Thyroid gland (tissue), 4 donors: Measurements from ENCODE around the gene PRPF6. TPM values are rescaled to one million over a fixed set of nuclear protein-coding genes. Genes with fewer than 3 reads are reported as not detected.

ENCODE experiments used
- DNase-seq, 2 donors: peaks; one replicate each; pipeline ENCODE4 v3.0.0-alpha.2; 2019
- H3K27ac ChIP-seq, 3 donors: fragments of 200-600 bp; sonication (generic); 1 replicate in 2 of 3; 2 replicates in 1 of 3; pipeline ENCODE4 v1.5.1; 2016 to 2019; ENCODE audit warnings: mild to moderate bottlenecking in 1 of 3, moderate library complexity in 1 of 3
- H3K27me3 ChIP-seq: fragments of 200-600 bp; sonication (generic); one replicate; pipeline ENCODE4 v1.5.1; 2019
- H3K36me3 ChIP-seq, 2 donors: fragments of 200-600 bp; sonication (generic); one replicate each; pipeline ENCODE4 v1.5.1; 2016 to 2019
- H3K4me1 ChIP-seq, 2 donors: fragments of 200-600 bp; sonication (generic); one replicate each; pipeline ENCODE4 v1.5.1; 2017 to 2019
- H3K4me3 ChIP-seq, 3 donors: fragments of 200-600 bp; sonication (generic); replicated peaks in 1 of 3; 1 replicate in 2 of 3; 2 replicates in 1 of 3; pipeline ENCODE4 v1.5.1; 2016; ENCODE audit warnings: mild to moderate bottlenecking in 1 of 3
- H3K9me3 ChIP-seq: fragments of 200-600 bp; sonication (generic); one replicate; pipeline ENCODE4 v1.5.1; 2017
- CTCF ChIP-seq, 6 experiments: fragments of 200-600 bp in 3 of 6; fragments of 450-650 bp in 3 of 6; sonication (generic) in 3 of 6; IDR thresholded peaks; one replicate each; pipeline ENCODE4 v1.5.1; 2016 to 2019; ENCODE audit warnings: antibody characterized with exemption in 6 of 6, mild to moderate bottlenecking in 2 of 6, inconsistent platforms in 1 of 6, moderate library complexity in 1 of 6
- POLR2A ChIP-seq, 2 donors: fragments of 450-650 bp; IDR thresholded peaks; one replicate each; pipeline ENCODE4 v1.6.1; 2017; ENCODE audit warnings: antibody characterized with exemption in 2 of 2, mild to moderate bottlenecking in 2 of 2, moderate library complexity in 1 of 2
- WGBS, 2 donors: methylation state at CpG; one replicate each; pipeline ENCODE4 v1.1.5; 2017; 5-methylcytosine and 5-hydroxymethylcytosine counted together
- intact Hi-C: fragments of 100-400 bp; cut with DNase I; formaldehyde crosslinking; loops from one replicate; pipeline ENCODE4 v1.15.1; 2023
- total RNA-seq, 4 donors: library from RNA; depleted of rRNA; stranded (reverse); fragments of >200 nt; gene quantifications; one replicate each; pipeline ENCODE4 v1.2.3, GENCODE V29; 2016

Gene PRPF6
- total RNA-seq, 4 donors from 2014 or later: 62.8 to 76.2 (median 70.1) TPM

GRCh38 chr20:64052326-64052722 is 71.4 kb downstream of the PRPF6 start:
- Histone ChIP-seq H3K4me3 (no peak overlapping the region), H3K36me3 (peaks cover 4% of the 10 kb centered on the region in 2 donors), H3K27me3 (peaks cover 4% of the 10 kb centered on the region), H3K9me3 (no peaks in the 10 kb centered on the region), H3K4me1 (peaks cover 3 to 10% of the 10 kb centered on the region in 2 donors), H3K27ac (peak overlapping the region; percentile 35 to 70 (median 52))
- intact Hi-C loops: no loop called here
- 86 to 100% methylated on average over 2 to 4 of the region's 10 CpGs for WGBS, 2 donors
- no peak for TF ChIP-seq POLR2A (IDR thresholded peaks at IDR 0.05)
- TF ChIP-seq CTCF (IDR thresholded peaks at IDR 0.05): no peak
- DNase-seq: no peak

GRCh38 chr20:64052987-64053840 is 72.3 kb downstream of the PRPF6 start:
- peaks cover 4% of the 10 kb centered on the region for H3K27me3 ChIP-seq

GRCh38 chr20:64053841-64054661 is 73.1 kb downstream of the PRPF6 start:
- intact Hi-C loops: no loop called here

More at GRCh38 chr20:64052987-64053840, 72.3 kb downstream of the PRPF6 start:
- no peaks in the 10 kb centered on the region for H3K9me3 ChIP-seq
- WGBS, 2 donors: 78 to 80% methylated on average over 22 to 23 of the region's 33 CpGs
- intact Hi-C loops: no loop called here
- H3K4me1 ChIP-seq: peaks cover 3 to 10% of the 10 kb centered on the region in 2 donors
- peak overlapping the region in 2 of 3 donors; percentile 52 to 70 for H3K27ac ChIP-seq
- TF ChIP-seq POLR2A (IDR thresholded peaks at IDR 0.05) (no peak), CTCF (IDR thresholded peaks at IDR 0.05) (no peak)
- no peaks in the 10 kb centered on the region for H3K36me3 ChIP-seq
- no peak for DNase-seq
- H3K4me3 ChIP-seq: no peak overlapping the region

GRCh38 chr20:64055396-64055892 is 74.5 kb downstream of the PRPF6 start:
- Histone ChIP-seq H3K9me3 (no peaks in the 10 kb centered on the region), H3K27ac (peak overlapping the region; percentile 39 to 59 (median 43)), H3K4me3 (no peak overlapping the region), H3K36me3 (no peaks in the 10 kb centered on the region), H3K4me1 (no peaks in the 10 kb centered on the region), H3K27me3 (no peaks in the 10 kb centered on the region)
- 74 to 76% methylated on average over 5 to 9 of the region's 9 CpGs for WGBS, 2 donors
- DNase-seq: no peak
- intact Hi-C loops: no loop called here
- no peak for TF ChIP-seq POLR2A (IDR thresholded peaks at IDR 0.05)
- TF ChIP-seq CTCF (IDR thresholded peaks at IDR 0.05): no peak

More at GRCh38 chr20:64053841-64054661, 73.1 kb downstream of the PRPF6 start:
- Histone ChIP-seq H3K9me3 (no peaks in the 10 kb centered on the region), H3K4me1 (peaks cover 3 to 5% of the 10 kb centered on the region in 2 donors), H3K36me3 (no peaks in the 10 kb centered on the region), H3K27ac (peak overlapping the region; percentile 26 to 36 (median 33)), H3K27me3 (peaks cover 4% of the 10 kb centered on the region), H3K4me3 (no peak overlapping the region)
- no peak for TF ChIP-seq POLR2A (IDR thresholded peaks at IDR 0.05)
- no peak for TF ChIP-seq CTCF (IDR thresholded peaks at IDR 0.05)
- peak; percentile 36 to 45 for DNase-seq
- WGBS, 2 donors: 33 to 34% methylated on average over 6 to 7 of the region's 17 CpGs
